Lower leg skin (tissue), 4 donors: ENCODE data around the gene SSTR4. TPM values are rescaled to one million over a fixed set of nuclear protein-coding genes. Genes with fewer than 3 reads are reported as not detected.

ENCODE experiments used
- DNase-seq, 2 donors: peaks; one replicate each; pipeline ENCODE4 v3.0.0-alpha.2; 2019; ENCODE audit warnings: low spot score in 2 of 2
- H3K4me3 ChIP-seq: fragments of 200-600 bp; sonication (generic); 2 replicates; pipeline ENCODE4 v1.5.1; 2017; ENCODE audit warnings: mild to moderate bottlenecking, low read depth; ENCODE audit not compliant: poor library complexity, severe bottlenecking
- POLR2A ChIP-seq, 2 donors: fragments of 450-650 bp; IDR thresholded peaks; one replicate each; pipeline ENCODE4 v1.6.1; 2016 to 2017; ENCODE audit warnings: antibody characterized with exemption in 2 of 2, mild to moderate bottlenecking in 1 of 2, moderate library complexity in 1 of 2
- WGBS, 2 donors: methylation state at CpG; one replicate each; pipeline ENCODE4 v1.1.5; 2018; 5-methylcytosine and 5-hydroxymethylcytosine counted together
- intact Hi-C: fragments of 100-400 bp; cut with DNase I; formaldehyde crosslinking; loops from one replicate; pipeline ENCODE4 v1.15.0; 2023; ENCODE audit warnings: low total_unique reads
- total RNA-seq, 4 donors: library from RNA; depleted of rRNA; stranded (reverse); fragments of >200 nt; gene quantifications; one replicate each; pipeline ENCODE4 v1.1.0, GENCODE V29; 2016
- TF ChIP-seq, protein P1 (sequence below), 3 donors: fragments of 450-650 bp; IDR thresholded peaks; one replicate each; pipeline ENCODE4 v1.5.1; 2016; ENCODE audit warnings: antibody characterized with exemption in 3 of 3, mild to moderate bottlenecking in 3 of 3, moderate library complexity in 2 of 3

Gene SSTR4
- total RNA-seq, 4 donors from 2014 or later, result not detected

- DNase-seq, result no peak
- no peak overlapping the region for H3K4me3 ChIP-seq
- WGBS, 2 donors, result 78 to 90% methylated on average over 2 of the region's 2 CpGs
- TF ChIP-seq, protein P1, sequence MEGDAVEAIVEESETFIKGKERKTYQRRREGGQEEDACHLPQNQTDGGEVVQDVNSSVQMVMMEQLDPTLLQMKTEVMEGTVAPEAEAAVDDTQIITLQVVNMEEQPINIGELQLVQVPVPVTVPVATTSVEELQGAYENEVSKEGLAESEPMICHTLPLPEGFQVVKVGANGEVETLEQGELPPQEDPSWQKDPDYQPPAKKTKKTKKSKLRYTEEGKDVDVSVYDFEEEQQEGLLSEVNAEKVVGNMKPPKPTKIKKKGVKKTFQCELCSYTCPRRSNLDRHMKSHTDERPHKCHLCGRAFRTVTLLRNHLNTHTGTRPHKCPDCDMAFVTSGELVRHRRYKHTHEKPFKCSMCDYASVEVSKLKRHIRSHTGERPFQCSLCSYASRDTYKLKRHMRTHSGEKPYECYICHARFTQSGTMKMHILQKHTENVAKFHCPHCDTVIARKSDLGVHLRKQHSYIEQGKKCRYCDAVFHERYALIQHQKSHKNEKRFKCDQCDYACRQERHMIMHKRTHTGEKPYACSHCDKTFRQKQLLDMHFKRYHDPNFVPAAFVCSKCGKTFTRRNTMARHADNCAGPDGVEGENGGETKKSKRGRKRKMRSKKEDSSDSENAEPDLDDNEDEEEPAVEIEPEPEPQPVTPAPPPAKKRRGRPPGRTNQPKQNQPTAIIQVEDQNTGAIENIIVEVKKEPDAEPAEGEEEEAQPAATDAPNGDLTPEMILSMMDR (IDR thresholded peaks at IDR 0.05), result no peak
- no peak for TF ChIP-seq POLR2A (IDR thresholded peaks at IDR 0.05)
- intact Hi-C loops, result no loop called here
These were observed 34.0 kb downstream of the SSTR4 start for GRCh38 chr20:23069108-23069507.

GRCh38 chr20:23071398-23071797, 36.3 kb downstream of the SSTR4 start:
- TF ChIP-seq, protein P1 (IDR thresholded peaks at IDR 0.05), result no peak
- TF ChIP-seq POLR2A (IDR thresholded peaks at IDR 0.05), result no peak
- DNase-seq, result no peak
- 77 to 98% methylated on average over 3 of the region's 3 CpGs for WGBS, 2 donors
- no peak overlapping the region for H3K4me3 ChIP-seq
- intact Hi-C loops, result no loop called here

DNA sequence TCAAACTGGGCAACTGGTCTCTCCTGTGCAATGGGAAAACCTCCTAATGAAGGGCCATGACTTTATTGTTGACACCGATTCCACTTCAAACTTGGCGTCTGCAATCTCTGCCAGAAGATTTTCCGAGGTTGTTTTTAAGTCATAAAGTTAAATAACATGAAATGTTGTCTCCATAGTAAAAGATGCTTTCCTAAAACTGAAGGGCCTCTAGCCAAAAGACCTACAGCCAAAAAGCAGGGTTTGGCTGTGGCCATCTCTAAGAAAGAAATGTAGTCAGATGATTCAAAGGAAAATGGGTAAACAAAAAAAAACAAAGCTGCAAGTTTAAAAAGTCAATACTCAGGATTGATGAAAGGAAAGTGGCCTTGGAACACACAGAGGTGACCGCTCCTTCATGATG, 36.9 kb downstream of the SSTR4 start:
- DNase-seq, result no peak
- intact Hi-C loops, result no loop called here
- 72 to 77% methylated on average over 4 of the region's 4 CpGs for WGBS, 2 donors
- H3K4me3 ChIP-seq, result no peak overlapping the region
- TF ChIP-seq POLR2A (IDR thresholded peaks at IDR 0.05), result no peak
- TF ChIP-seq, protein P1 (IDR thresholded peaks at IDR 0.05), result no peak

GRCh38 chr20:23072892-23073586, 37.9 kb downstream of the SSTR4 start:
- H3K4me3 ChIP-seq, result no peak overlapping the region
- no peak for DNase-seq
- WGBS, 2 donors, result 81 to 90% methylated on average over 11 of the region's 11 CpGs
- intact Hi-C loops, result no loop called here
- TF ChIP-seq, protein P1 (IDR thresholded peaks at IDR 0.05), result no peak
- TF ChIP-seq POLR2A (IDR thresholded peaks at IDR 0.05), result no peak

DNA sequence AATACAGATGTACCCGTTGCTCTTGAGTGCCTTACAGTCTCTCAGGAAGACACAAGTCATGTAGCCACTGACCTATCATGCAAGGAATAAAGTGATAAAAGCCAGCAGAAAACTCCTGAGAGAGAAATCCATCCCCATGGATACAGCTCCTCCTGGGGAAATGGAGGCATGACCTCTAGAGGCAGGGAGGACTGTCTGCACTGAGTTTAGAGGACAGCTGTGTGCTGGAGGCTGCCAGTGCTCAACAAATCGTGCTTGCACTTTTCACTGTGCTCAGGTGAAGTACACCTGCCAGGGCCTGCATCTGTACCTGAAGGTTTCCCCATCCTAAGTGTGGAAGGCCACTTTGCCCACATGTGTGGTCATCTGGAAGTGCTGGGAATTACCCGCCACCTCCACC, 38.9 kb downstream of the SSTR4 start:
- DNase-seq, result no peak

More for the DNA sequence above, 38.9 kb downstream of the SSTR4 start:
- intact Hi-C loops, result no loop called here
- 89 to 92% methylated on average over 3 of the region's 3 CpGs for WGBS, 2 donors
- TF ChIP-seq, protein P1 (IDR thresholded peaks at IDR 0.05), result no peak
- TF ChIP-seq POLR2A (IDR thresholded peaks at IDR 0.05), result no peak
- H3K4me3 ChIP-seq, result no peak overlapping the region
